ENCODE measurements around the gene TMPRSS9.
A peak's percentile ranks its signal among the peaks of the same experiment; 100 is the strongest.
"Not testable (repeated sequence)": the region's sequence is repeated elsewhere in the genome, so short reads cannot be mapped to it uniquely, and the experiment has no call there.

TMPRSS9 gene

GRCh38 chr19:2464389-2464788 is 104.3 kb downstream of the TMPRSS9 start:
- DNase-seq = no peak

- no peak for DNase-seq
Measured at GRCh38 chr19:2468596-2468995, 108.5 kb downstream of the TMPRSS9 start.

- DNase-seq = peak; percentile 37
Measured at GRCh38 chr19:2469102-2469914, 109.2 kb downstream of the TMPRSS9 start.

- not testable (repeated sequence) for DNase-seq
Measured at GRCh38 chr19:2469915-2470200, 109.8 kb downstream of the TMPRSS9 start.

- DNase-seq = peak; percentile 82
Measured at GRCh38 chr19:2474232-2475017, 114.4 kb downstream of the TMPRSS9 start.

GRCh38 chr19:2475018-2475701 is 115.1 kb downstream of the TMPRSS9 start:
- peak; percentile 73 for DNase-seq

Data from DMS53 (cell line).